ENCODE results near the gene CACFD1. TPM values are rescaled to one million over a fixed set of nuclear protein-coding genes. Genes with fewer than 3 reads are reported as not detected.

CACFD1 gene
- total and polyA plus RNA-seq, 9 of the 15 experiments (the other 6 are each of a cell fraction or from before 2014, with no cell fraction given): 0.11 to 1.4 (median 1.1) TPM; not detected in 2

GRCh38 chr9:133487331-133487725, 27.6 kb downstream of the CACFD1 start:
- H3K27me3 ChIP-seq (ENCODE audit: control insufficient read depth in 2 of 2, insufficient read depth in 2 of 2, low read length in 2 of 2): peaks cover 22 to 71% of the 10 kb centered on the region in 2 experiments; a peak in 4 of 5 replicates
- TF ChIP-seq ATF4 (CRISPR knock-in tag; IDR thresholded peaks at IDR 0.05) (no peak), SMAD2 (IDR thresholded peaks at IDR 0.05; ENCODE audit: low read depth, low read length) (no peak), EWSR1 (IDR thresholded peaks at IDR 0.05; ENCODE audit: borderline replicate concordance, low read depth, partially characterized antibody) (no peak), FOXA3 (CRISPR knock-in tag; conservative IDR thresholded peaks at IDR 0.05 in 1 of 2, IDR thresholded peaks at IDR 0.05 in 1 of 2) (no peak), GTF2A2 (tag; IDR thresholded peaks at IDR 0.05) (no peak), KDM4B (IDR thresholded peaks at IDR 0.05; ENCODE audit: borderline replicate concordance in 2 of 2, low read depth in 1 of 2) (no peak), ZNF3 (CRISPR knock-in tag; IDR thresholded peaks at IDR 0.05) (no peak), RBM14 (IDR thresholded peaks at IDR 0.05; ENCODE audit: borderline replicate concordance, insufficient read depth, low read depth, low read length) (no peak), KLF10 (CRISPR knock-in tag; IDR thresholded peaks at IDR 0.05) (no peak), TEAD2 (tag; IDR thresholded peaks at IDR 0.05) (no peak), ESRRB (CRISPR knock-in tag; IDR thresholded peaks at IDR 0.05; ENCODE audit: borderline replicate concordance) (no peak), CREB3L1 (IDR thresholded peaks at IDR 0.05; ENCODE audit: borderline replicate concordance, low read depth) (no peak), CC2D1A (IDR thresholded peaks at IDR 0.05) (no peak), RBM34 (IDR thresholded peaks at IDR 0.05; ENCODE audit: borderline replicate concordance, insufficient read depth, low read length) (no peak), TBP (optimal IDR thresholded peaks at IDR 0.05; ENCODE audit: low read depth, low read length) (no peak)
- H3K9ac ChIP-seq (ENCODE audit: insufficient read depth in 1 of 2, low read depth in 2 of 2, low read length in 2 of 2): 0 out of 4 replicates have a peak overlapping the region, but pooled peaks of 1 of the 2 experiments have one; percentile 45
- intact Hi-C loops (cut with micrococcal nuclease): loop anchor here (2.0 kb wide), 2 partner anchors 129 to 303 kb away; no protein-coding TSS in a partner anchor
- H3K9me1 ChIP-seq (ENCODE audit: control insufficient read depth, insufficient read depth, low read length): no peaks in the 10 kb centered on the region
- H2AFZ ChIP-seq (ENCODE audit: low read depth, low read length): no peak overlapping the region; the same call in 1 of the 2 replicates
- no peaks in the 10 kb centered on the region for H3K9me3 ChIP-seq (replicated peaks; ENCODE audit: control insufficient read depth, insufficient read depth, low read depth, low read length)
- no peak overlapping the region for H3K27ac ChIP-seq (ENCODE audit: extremely low read depth, low read depth, low read length)
- H3K4me1 ChIP-seq (replicated peaks in 1 of 2; ENCODE audit: control insufficient read depth in 2 of 2, insufficient read depth in 2 of 2, low read length in 2 of 2): peaks cover 0 to 44% of the 10 kb centered on the region in 2 experiments; a peak in 3 of 5 replicates
- H3K4me2 ChIP-seq (ENCODE audit: insufficient read depth, low read length): no peak overlapping the region
- ChIA-PET POLR2A (no interaction called here), CTCF (ENCODE audit: low intra/inter-chr PET ratio) (interaction anchor here (0.9 to 2.0 kb wide), 3 partner anchors 24 to 302 kb away, joined by 3 to 33 read pairs (median 4); no protein-coding TSS in a partner anchor)
- whole genome bisulfite sequencing (ENCODE audit: insufficient coverage, low coverage, missing lambda C conversion rate): 39% methylated on average over 6 of the region's 8 CpGs
- BruUV-seq (replicated peaks): no TSS peak
- H3K36me3 ChIP-seq (ENCODE audit: control insufficient read depth, insufficient read depth, low read length): no peaks in the 10 kb centered on the region
- DNase-seq (ENCODE audit: extremely low read depth in 1 of 4, low spot score in 3 of 4) (no peak), FAIRE-seq (no peak), ATAC-seq (no peak)
- in situ Hi-C loops (cut with MboI): loop anchor here (5.0 kb wide), 1 partner anchor 300 kb away; no protein-coding TSS in a partner anchor
- H4K20me1 ChIP-seq (replicated peaks; ENCODE audit: control insufficient read depth, insufficient read depth, low read length): no peaks in the 10 kb centered on the region
- H3K4me3 ChIP-seq: no peak overlapping the region
- H3K79me2 ChIP-seq (ENCODE audit: control insufficient read depth, insufficient read depth, low read length): no peaks in the 10 kb centered on the region
